CD4-positive, alpha-beta T cell treated with Interleukin-17A for 4 hours (primary cell): ENCODE results near the gene HIBCH.
"Not testable (repeated sequence)": the region's sequence is repeated elsewhere in the genome, so short reads cannot be mapped to it uniquely, and the experiment has no call there.

ENCODE experiments used
- DNase-seq: peaks from one replicate; pipeline ENCODE4 v3.0.0-alpha.2; 2020; ENCODE audit warnings: mixed read lengths

Gene HIBCH

GRCh38 chr2:190303647-190304046, 16.0 kb downstream of the HIBCH start:
- no peak for DNase-seq

- no peak for DNase-seq
Observed at GRCh38 chr2:190302052-190302451, 17.6 kb downstream of the HIBCH start.

- DNase-seq, result no peak
Observed at GRCh38 chr2:190301032-190301431, 18.6 kb downstream of the HIBCH start.

GRCh38 chr2:190297880-190298279, 21.7 kb downstream of the HIBCH start:
- not testable (repeated sequence) for DNase-seq

GRCh38 chr2:190283783-190284182, 35.8 kb downstream of the HIBCH start:
- DNase-seq, result no peak

GRCh38 chr2:190280565-190281350, 38.9 kb downstream of the HIBCH start:
- DNase-seq, result no peak

- not testable (repeated sequence) for DNase-seq
Observed at GRCh38 chr2:190279256-190280134, 40.1 kb downstream of the HIBCH start.

GRCh38 chr2:190277234-190278112, 42.2 kb downstream of the HIBCH start:
- DNase-seq, result peak; percentile 9

- no peak for DNase-seq
Observed at GRCh38 chr2:190272457-190272842, 47.2 kb downstream of the HIBCH start.

GRCh38 chr2:190271783-190272456, 47.7 kb downstream of the HIBCH start:
- no peak for DNase-seq

- no peak for DNase-seq
Observed at GRCh38 chr2:190270298-190270697, 49.3 kb downstream of the HIBCH start.

- DNase-seq, result not testable (repeated sequence)
Observed at GRCh38 chr2:190269699-190270098, 49.9 kb downstream of the HIBCH start.

GRCh38 chr2:190267302-190267701, 52.3 kb downstream of the HIBCH start:
- no peak for DNase-seq

- DNase-seq, result no peak
Observed at GRCh38 chr2:190266314-190266713, 53.3 kb downstream of the HIBCH start.

GRCh38 chr2:190261851-190262250, 57.8 kb downstream of the HIBCH start:
- DNase-seq, result no peak

- no peak for DNase-seq
Observed at GRCh38 chr2:190256087-190256486, 63.5 kb downstream of the HIBCH start.

GRCh38 chr2:190255676-190256075, 64.0 kb downstream of the HIBCH start:
- no peak for DNase-seq

GRCh38 chr2:190254063-190254850, 65.4 kb downstream of the HIBCH start:
- DNase-seq, result no peak

GRCh38 chr2:190250421-190250820, 69.2 kb downstream of the HIBCH start:
- no peak for DNase-seq

- no peak for DNase-seq
Observed at GRCh38 chr2:190235551-190236075, 84.0 kb downstream of the HIBCH start.

GRCh38 chr2:190235101-190235500, 84.5 kb downstream of the HIBCH start:
- no peak for DNase-seq
